Smooth muscle cell (in vitro differentiated cells): ENCODE results near the gene DBP. TPM values are rescaled to one million over a fixed set of nuclear protein-coding genes. Genes with fewer than 3 reads are reported as not detected.

Experiments
- DNase-seq: peaks from one replicate; lab custom pipeline; 2025; ENCODE audit not compliant: unreplicated experiment; lab: John Stamatoyannopoulos, UW
- H2AFZ ChIP-seq: fragments of 200-600 bp; sonication (generic); 2 replicates; pipeline ENCODE4 v1.6.0; 2016; ENCODE audit warnings: antibody characterized with exemption, low read depth, mild to moderate bottlenecking
- H3F3A ChIP-seq: fragments of 200-600 bp; sonication (generic); 2 replicates; pipeline ENCODE4 v1.6.0; 2017; ENCODE audit warnings: antibody characterized with exemption, low read depth
- H3K27ac ChIP-seq: fragments of 200-600 bp; sonication (generic); 2 replicates; pipeline ENCODE4 v1.5.1; 2016; ENCODE audit warnings: low read depth, mild to moderate bottlenecking
- H3K27me3 ChIP-seq: fragments of 200-600 bp; sonication (generic); 2 replicates; pipeline ENCODE4 v1.6.1; 2016; ENCODE audit warnings: low read depth, mild to moderate bottlenecking
- H3K36me3 ChIP-seq: fragments of 200-600 bp; sonication (generic); 2 replicates; pipeline ENCODE4 v1.5.1; 2016; ENCODE audit warnings: low read depth
- H3K4me1 ChIP-seq: fragments of 200-600 bp; sonication (generic); 2 replicates; pipeline ENCODE4 v1.5.1; 2016; ENCODE audit warnings: low read depth
- H3K4me2 ChIP-seq: fragments of 200-600 bp; sonication (generic); 2 replicates; pipeline ENCODE4 v1.6.0; 2016; ENCODE audit warnings: mild to moderate bottlenecking
- H3K4me3 ChIP-seq: fragments of 200-600 bp; sonication (generic); 2 replicates; pipeline ENCODE4 v1.5.1; 2016; ENCODE audit warnings: mild to moderate bottlenecking
- H3K79me2 ChIP-seq: fragments of 200-600 bp; sonication (generic); 2 replicates; pipeline ENCODE4 v1.6.0; 2016; ENCODE audit warnings: low read depth, mild to moderate bottlenecking
- H3K9ac ChIP-seq: fragments of 200-600 bp; sonication (generic); 2 replicates; pipeline ENCODE4 v1.6.0; 2016; ENCODE audit warnings: low read depth
- H3K9me3 ChIP-seq: fragments of 200-600 bp; sonication (generic); replicated peaks from 2 replicates; pipeline ENCODE4 v1.5.1; 2016; ENCODE audit warnings: low read depth
- H4K20me1 ChIP-seq: fragments of 200-600 bp; sonication (generic); 2 replicates; pipeline ENCODE4 v1.6.0; 2016; ENCODE audit warnings: low read depth
- WGBS: methylation state at CpG from one replicate; pipeline ENCODE4 v1.1.7; 2016; ENCODE audit warnings: low lambda C conversion rate; 5-methylcytosine and 5-hydroxymethylcytosine counted together
- polyA plus RNA-seq: library from polyadenylated mRNA; unstranded; fragments of >200 nt; fragmentation: Nextera tagmentation; extraction: Ambion mirVana; gene quantifications from 2 replicates; pipeline ENCODE4 v1.2.1, GENCODE V29; 2016
- total RNA-seq: library from RNA; depleted of rRNA; stranded (reverse); fragments of >200 nt; gene quantifications from 2 replicates; pipeline ENCODE4 v1.2.3, GENCODE V29; 2014
- TF ChIP-seq, protein P1 (sequence below): fragments of 200-600 bp; sonication (generic); IDR thresholded peaks from 2 replicates; pipeline ENCODE4 v1.5.1; 2017; ENCODE audit warnings: borderline replicate concordance, mild to moderate bottlenecking, antibody characterized with exemption; ENCODE audit not compliant: insufficient read depth, poor library complexity, severe bottlenecking

The DBP gene
- total and polyA plus RNA-seq, 2 experiments from 2014 or later, result 3.5 to 6.9 TPM

GRCh38 chr19:48672994-48673393, 35.8 kb upstream of the DBP start, which contains the start of gene NTN5:
TSS of gene NTN5 (minus strand) at chr19:48673017. CDS start at chr19:48670986, 2,031 bp downstream.
- DNase-seq, result no peak
- Histone ChIP-seq H3K4me1 (peaks cover 7% of the 10 kb centered on the region), H3K36me3 (no peaks in the 10 kb centered on the region), H2AFZ (no peak within 1 kb of the TSS), H3K9ac (no peak within 1 kb of the TSS), H3K79me2 (no peaks in the 10 kb centered on the region), H3F3A (no peaks in the 10 kb centered on the region), H3K4me2 (no peak within 1 kb of the TSS), H3K9me3 (no peaks in the 10 kb centered on the region), H3K27me3 (no peaks in the 10 kb centered on the region), H4K20me1 (no peaks in the 10 kb centered on the region), H3K4me3 (no peak within 1 kb of the TSS), H3K27ac (no peak within 1 kb of the TSS)
- TF ChIP-seq, protein P1, sequence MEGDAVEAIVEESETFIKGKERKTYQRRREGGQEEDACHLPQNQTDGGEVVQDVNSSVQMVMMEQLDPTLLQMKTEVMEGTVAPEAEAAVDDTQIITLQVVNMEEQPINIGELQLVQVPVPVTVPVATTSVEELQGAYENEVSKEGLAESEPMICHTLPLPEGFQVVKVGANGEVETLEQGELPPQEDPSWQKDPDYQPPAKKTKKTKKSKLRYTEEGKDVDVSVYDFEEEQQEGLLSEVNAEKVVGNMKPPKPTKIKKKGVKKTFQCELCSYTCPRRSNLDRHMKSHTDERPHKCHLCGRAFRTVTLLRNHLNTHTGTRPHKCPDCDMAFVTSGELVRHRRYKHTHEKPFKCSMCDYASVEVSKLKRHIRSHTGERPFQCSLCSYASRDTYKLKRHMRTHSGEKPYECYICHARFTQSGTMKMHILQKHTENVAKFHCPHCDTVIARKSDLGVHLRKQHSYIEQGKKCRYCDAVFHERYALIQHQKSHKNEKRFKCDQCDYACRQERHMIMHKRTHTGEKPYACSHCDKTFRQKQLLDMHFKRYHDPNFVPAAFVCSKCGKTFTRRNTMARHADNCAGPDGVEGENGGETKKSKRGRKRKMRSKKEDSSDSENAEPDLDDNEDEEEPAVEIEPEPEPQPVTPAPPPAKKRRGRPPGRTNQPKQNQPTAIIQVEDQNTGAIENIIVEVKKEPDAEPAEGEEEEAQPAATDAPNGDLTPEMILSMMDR, result no peak
- WGBS, result 86% methylated on average over 21 of the region's 25 CpGs

GRCh38 chr19:48671446-48671995, 34.3 kb upstream of the DBP start:
- no peaks in the 10 kb centered on the region for H3F3A ChIP-seq
- H3K4me1 ChIP-seq, result peaks cover 7% of the 10 kb centered on the region
- 81% methylated on average over 7 of the region's 10 CpGs for WGBS
- no peak for DNase-seq
- H3K27me3 ChIP-seq, result no peaks in the 10 kb centered on the region
- H4K20me1 ChIP-seq, result no peaks in the 10 kb centered on the region
- no peaks in the 10 kb centered on the region for H3K79me2 ChIP-seq
- H3K4me3 ChIP-seq, result no peak overlapping the region
- no peak overlapping the region for H3K4me2 ChIP-seq
- H2AFZ ChIP-seq, result no peak overlapping the region
- no peak overlapping the region for H3K9ac ChIP-seq
- H3K27ac ChIP-seq, result no peak overlapping the region
- TF ChIP-seq, protein P1, result no peak
- H3K36me3 ChIP-seq, result no peaks in the 10 kb centered on the region
- no peaks in the 10 kb centered on the region for H3K9me3 ChIP-seq

DNA sequence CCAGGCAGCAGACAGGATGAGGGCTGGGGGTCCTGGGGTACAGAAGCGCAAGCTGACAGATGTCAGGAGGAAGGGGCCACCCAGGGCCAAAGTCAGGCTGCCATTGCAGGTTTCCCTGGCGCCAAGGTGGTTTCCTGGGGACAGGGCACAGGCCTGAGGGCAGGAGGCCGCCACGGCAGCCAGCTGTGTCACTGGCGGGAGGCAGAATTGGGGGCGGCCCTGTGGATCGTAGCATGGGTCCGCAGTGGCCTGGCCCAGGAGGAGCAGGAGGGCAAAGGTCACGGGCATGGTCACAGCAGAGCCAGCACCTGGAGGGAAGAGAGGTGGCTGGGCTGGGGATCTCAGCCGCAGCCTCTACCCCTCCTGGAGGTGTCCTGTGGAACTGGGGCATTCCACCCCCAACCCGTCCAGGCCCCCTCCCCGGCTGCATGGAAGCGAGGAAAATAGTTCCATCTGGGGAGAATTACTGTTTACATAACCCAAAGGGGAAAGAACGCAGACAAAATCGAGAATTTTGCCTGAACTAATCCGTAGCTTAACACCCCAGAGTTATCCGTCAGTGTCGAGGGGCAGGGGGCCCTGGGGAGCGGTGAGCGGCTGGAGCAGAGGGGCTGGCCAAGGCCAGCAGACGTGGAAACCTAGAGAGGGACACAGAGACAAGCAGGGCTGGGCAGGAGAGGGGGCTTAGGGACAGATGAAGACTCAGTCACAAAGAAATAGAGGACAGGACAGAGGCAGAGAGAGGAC, 33.7 kb upstream of the DBP start:
- no peaks in the 10 kb centered on the region for H3K36me3 ChIP-seq
- H3K4me3 ChIP-seq, result no peak overlapping the region
- no peak overlapping the region for H3K27ac ChIP-seq
- no peaks in the 10 kb centered on the region for H3F3A ChIP-seq
- TF ChIP-seq, protein P1, result no peak
- peaks cover 7% of the 10 kb centered on the region for H3K4me1 ChIP-seq
- H3K79me2 ChIP-seq, result no peaks in the 10 kb centered on the region
- no peak for DNase-seq
- WGBS, result 83% methylated on average over 21 of the region's 21 CpGs
- H4K20me1 ChIP-seq, result no peaks in the 10 kb centered on the region
- H3K27me3 ChIP-seq, result no peaks in the 10 kb centered on the region
- H2AFZ ChIP-seq, result no peak overlapping the region
- H3K9me3 ChIP-seq, result no peaks in the 10 kb centered on the region
- no peak overlapping the region for H3K9ac ChIP-seq
- no peak overlapping the region for H3K4me2 ChIP-seq
